Body of pancreas (tissue), 4 donors: ENCODE results near the gene SLC35F2. TPM values are rescaled to one million over a fixed set of nuclear protein-coding genes. Genes with fewer than 3 reads are reported as not detected.

Experiments used
- ATAC-seq: fragments of 150-250 bp; one replicate; pipeline ENCODE4 v1.9.1; 2016
- DNase-seq, 4 donors: peaks; one replicate each; pipeline ENCODE4 v3.0.0-alpha.2; 2019
- H3K27ac ChIP-seq, 4 donors: fragments of 200-600 bp; sonication (generic); 1 replicate in 3 of 4; 2 replicates in 1 of 4; pipeline versions ENCODE4 v1.5.1 to v1.6.1; 2016 to 2019; ENCODE audit warnings: mild to moderate bottlenecking in 1 of 4, mixed read lengths in 1 of 4, moderate library complexity in 1 of 4
- H3K27me3 ChIP-seq, 2 donors: fragments of 200-600 bp; sonication (generic); one replicate each; pipeline ENCODE4 v1.6.0; 2016; ENCODE audit warnings: mild to moderate bottlenecking in 1 of 2
- H3K36me3 ChIP-seq, 2 donors: fragments of 200-600 bp; sonication (generic); replicated peaks in 1 of 2; 2 replicates each; pipeline ENCODE4 v1.5.1; 2016; ENCODE audit warnings: low read depth in 2 of 2; ENCODE audit not compliant: insufficient read depth in 1 of 2
- H3K4me1 ChIP-seq: fragments of 200-600 bp; sonication (generic); one replicate; pipeline ENCODE4 v1.6.0; 2016
- H3K4me3 ChIP-seq, 2 donors: fragments of 200-600 bp; sonication (generic); 1 replicate in 1 of 2; 2 replicates in 1 of 2; pipeline ENCODE4 v1.5.1; 2016 to 2019
- H3K9me3 ChIP-seq, 3 donors: fragments of 200-600 bp; sonication (generic); 1 replicate in 2 of 3; 2 replicates in 1 of 3; pipeline ENCODE4 v1.5.1; 2016
- POLR2A ChIP-seq, 3 donors: fragments of 450-650 bp; IDR thresholded peaks; one replicate each; pipeline ENCODE4 v1.6.1; 2016; ENCODE audit warnings: antibody characterized with exemption in 3 of 3, mild to moderate bottlenecking in 2 of 3
- WGBS, 2 donors: methylation state at CpG; one replicate each; pipeline ENCODE4 v1.1.5; 2017; 5-methylcytosine and 5-hydroxymethylcytosine counted together
- intact Hi-C: fragments of 100-400 bp; cut with DNase I; formaldehyde crosslinking; loops from one replicate; pipeline ENCODE4 v1.15.1; 2023
- total RNA-seq, 2 donors: library from RNA; depleted of rRNA; stranded (reverse); fragments of >200 nt; gene quantifications; one replicate each; pipeline ENCODE4 v1.1.0, GENCODE V29; 2016
- TF ChIP-seq, protein P1 (sequence below), 7 experiments: fragments of 450-650 bp in 4 of 7; fragments of 200-600 bp in 3 of 7; sonication (generic) in 3 of 7; IDR thresholded peaks; one replicate each; pipeline ENCODE4 v1.5.1; 2016 to 2019; ENCODE audit warnings: antibody characterized with exemption in 7 of 7

Gene SLC35F2
- total RNA-seq, 2 donors from 2014 or later: 0.33 to 8.6 TPM

DNA sequence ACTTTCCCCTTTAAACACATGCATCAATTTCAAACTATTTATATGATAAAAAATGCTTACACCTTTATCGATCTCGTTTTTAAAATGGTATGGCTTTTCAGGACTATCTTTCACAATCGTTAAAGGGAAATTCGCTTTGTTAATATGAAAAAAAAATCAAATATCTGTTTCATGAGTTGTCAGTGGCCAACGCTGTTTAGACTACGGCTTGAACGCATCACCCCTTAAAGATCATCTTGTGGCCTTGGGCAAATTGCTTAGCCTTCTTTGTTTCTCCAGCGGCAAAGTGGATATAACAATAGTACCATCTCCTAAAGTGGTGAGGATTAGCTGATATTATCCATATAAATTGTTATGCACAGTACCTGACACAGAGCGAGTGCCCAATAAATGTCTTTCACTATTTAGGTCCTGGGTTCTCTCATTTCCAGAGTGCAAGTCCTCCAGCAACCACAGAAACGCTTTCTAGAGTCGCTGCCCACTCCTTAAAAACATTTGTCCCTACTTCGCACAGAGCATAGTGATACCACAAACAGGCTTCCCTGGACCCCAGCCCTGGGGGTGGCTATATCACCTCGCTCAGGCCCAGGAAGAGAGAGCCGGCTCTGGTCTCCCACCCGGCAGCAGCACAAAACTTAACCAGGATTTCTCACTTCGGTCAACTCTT lies 904 bp downstream of the SLC35F2 start:
- ATAC-seq: no peak
- Histone ChIP-seq H3K27me3 (no peaks in the 10 kb centered on the region), H3K27ac (peak overlapping the region; percentile 50 to 84 (median 64)), H3K4me3 (peak overlapping the region; percentile 65 to 69), H3K36me3 (no peaks in the 10 kb centered on the region), H3K9me3 (peaks cover 0 to 4% (median 0%) of the 10 kb centered on the region in 3 donors), H3K4me1 (peaks cover 7% of the 10 kb centered on the region)
- no peak for DNase-seq
- intact Hi-C loops: no loop called here
- WGBS, 2 donors: 38 to 49% methylated on average over 13 to 16 of the region's 16 CpGs
- no peak for TF ChIP-seq POLR2A (IDR thresholded peaks at IDR 0.05)

DNA sequence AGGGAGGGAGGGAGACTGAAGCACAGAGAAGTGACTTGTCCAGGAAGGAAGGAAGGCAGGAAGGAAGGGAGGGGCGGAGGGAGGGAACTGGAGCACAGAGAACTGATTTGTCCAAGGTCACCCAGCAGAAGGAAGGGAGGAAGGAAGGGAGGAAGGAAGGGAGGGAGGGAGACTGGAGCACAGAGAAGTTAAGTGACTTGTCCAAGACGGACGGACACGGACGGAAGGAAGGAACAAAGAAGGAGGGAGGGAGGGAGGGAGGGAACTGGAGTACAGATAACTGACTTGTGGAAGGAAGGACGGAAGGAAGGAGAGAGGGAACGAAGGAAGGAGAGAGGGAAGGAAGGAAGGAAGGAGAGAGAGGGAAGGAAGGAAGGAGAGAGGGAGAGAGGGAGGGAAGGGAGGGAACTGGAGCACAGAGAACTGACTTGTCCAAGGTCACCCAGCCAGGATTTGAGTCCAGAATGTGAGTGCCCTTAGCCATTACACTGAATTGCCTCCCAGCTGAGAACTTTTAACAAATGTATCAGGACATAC lies 1.5 kb downstream of the SLC35F2 start:
- peaks cover 0 to 4% (median 0%) of the 10 kb centered on the region in 3 donors for H3K9me3 ChIP-seq
- no peak overlapping the region for H3K27ac ChIP-seq
- intact Hi-C loops: no loop called here
- H3K36me3 ChIP-seq: no peaks in the 10 kb centered on the region
- H3K4me3 ChIP-seq: no peak overlapping the region
- 45 to 55% methylated on average over 7 of the region's 7 CpGs for WGBS, 2 donors
- no peak for ATAC-seq
- DNase-seq: no peak
- no peak for TF ChIP-seq POLR2A (IDR thresholded peaks at IDR 0.05)
- TF ChIP-seq, protein P1, sequence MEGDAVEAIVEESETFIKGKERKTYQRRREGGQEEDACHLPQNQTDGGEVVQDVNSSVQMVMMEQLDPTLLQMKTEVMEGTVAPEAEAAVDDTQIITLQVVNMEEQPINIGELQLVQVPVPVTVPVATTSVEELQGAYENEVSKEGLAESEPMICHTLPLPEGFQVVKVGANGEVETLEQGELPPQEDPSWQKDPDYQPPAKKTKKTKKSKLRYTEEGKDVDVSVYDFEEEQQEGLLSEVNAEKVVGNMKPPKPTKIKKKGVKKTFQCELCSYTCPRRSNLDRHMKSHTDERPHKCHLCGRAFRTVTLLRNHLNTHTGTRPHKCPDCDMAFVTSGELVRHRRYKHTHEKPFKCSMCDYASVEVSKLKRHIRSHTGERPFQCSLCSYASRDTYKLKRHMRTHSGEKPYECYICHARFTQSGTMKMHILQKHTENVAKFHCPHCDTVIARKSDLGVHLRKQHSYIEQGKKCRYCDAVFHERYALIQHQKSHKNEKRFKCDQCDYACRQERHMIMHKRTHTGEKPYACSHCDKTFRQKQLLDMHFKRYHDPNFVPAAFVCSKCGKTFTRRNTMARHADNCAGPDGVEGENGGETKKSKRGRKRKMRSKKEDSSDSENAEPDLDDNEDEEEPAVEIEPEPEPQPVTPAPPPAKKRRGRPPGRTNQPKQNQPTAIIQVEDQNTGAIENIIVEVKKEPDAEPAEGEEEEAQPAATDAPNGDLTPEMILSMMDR (IDR thresholded peaks at IDR 0.05): no peak
- H3K27me3 ChIP-seq: no peaks in the 10 kb centered on the region
- H3K4me1 ChIP-seq: peaks cover 7% of the 10 kb centered on the region

DNA sequence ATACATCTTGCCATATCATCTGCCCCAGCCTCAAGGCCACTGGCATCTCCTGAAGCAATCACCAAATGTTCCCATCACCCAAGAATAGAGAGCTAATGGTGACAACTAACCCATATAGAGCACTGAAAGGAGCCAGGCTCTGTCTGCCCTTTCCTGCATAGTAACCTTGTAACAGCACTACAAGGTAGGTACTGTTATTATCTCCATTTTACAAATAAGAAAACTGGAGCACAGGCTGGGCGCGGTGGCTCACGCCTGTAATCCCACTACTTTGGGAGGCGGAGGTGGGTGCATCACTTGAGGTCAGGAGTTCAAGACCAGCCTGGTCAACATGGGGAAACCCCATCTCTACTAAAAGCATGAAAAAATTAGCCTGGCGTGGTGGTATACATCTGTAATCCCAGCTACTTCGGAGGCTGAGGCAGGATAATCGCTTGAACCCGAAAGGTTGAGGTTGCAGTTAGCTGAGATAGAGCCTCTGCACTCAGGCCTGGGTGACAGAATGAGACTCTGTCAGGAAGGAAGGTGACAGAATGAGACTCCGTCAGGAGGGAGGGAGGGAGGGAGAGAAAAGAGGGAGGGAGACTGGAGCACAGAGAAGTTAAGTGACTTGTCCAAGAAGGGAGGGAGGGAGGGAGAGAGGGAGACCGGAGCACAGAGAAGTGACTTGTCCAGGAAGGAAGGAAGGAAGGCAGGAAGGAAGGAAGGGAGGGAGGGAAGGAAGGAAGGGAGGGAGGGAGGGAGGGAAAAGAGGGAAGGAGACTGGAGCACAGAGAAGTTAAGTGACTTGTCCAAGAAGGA lies 2.2 kb downstream of the SLC35F2 start:
- Histone ChIP-seq H3K36me3 (no peaks in the 10 kb centered on the region), H3K27me3 (no peaks in the 10 kb centered on the region), H3K4me1 (peaks cover 7% of the 10 kb centered on the region), H3K4me3 (no peak overlapping the region), H3K27ac (no peak overlapping the region), H3K9me3 (peaks cover 0 to 4% (median 0%) of the 10 kb centered on the region in 3 donors)
- DNase-seq (no peak), ATAC-seq (no peak)
- 62 to 71% methylated on average over 9 to 10 of the region's 10 CpGs for WGBS, 2 donors
- no peak for TF ChIP-seq POLR2A (IDR thresholded peaks at IDR 0.05)
- TF ChIP-seq, protein P1 (IDR thresholded peaks at IDR 0.05): no peak
- intact Hi-C loops: no loop called here

DNA sequence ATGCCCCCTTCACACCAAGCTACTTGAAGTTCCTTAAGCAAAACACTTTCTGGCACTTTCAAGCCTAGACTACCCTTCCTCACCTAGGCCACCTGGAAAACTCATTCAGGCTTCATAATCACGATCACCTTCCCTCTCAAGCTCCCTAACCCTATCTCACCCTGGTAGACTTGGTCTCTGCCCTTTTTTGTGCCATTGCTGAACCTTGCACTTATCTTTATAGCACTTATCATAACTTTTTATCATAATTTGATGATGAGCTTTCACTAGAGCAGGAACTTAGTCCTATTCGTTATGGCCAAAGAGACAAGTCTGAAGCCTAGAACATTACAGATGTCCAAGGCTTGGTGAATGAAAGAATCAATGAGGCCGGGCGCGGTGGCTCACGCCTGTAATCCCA lies 5.5 kb downstream of the SLC35F2 start:
- Histone ChIP-seq H3K27me3 (no peaks in the 10 kb centered on the region), H3K27ac (no peak overlapping the region), H3K36me3 (no peaks in the 10 kb centered on the region), H3K9me3 (no peaks in the 10 kb centered on the region), H3K4me3 (no peak overlapping the region), H3K4me1 (no peaks in the 10 kb centered on the region)
- intact Hi-C loops: no loop called here
- ATAC-seq (no peak), DNase-seq (no peak)
- TF ChIP-seq, protein P1 (IDR thresholded peaks at IDR 0.05): no peak
- no peak for TF ChIP-seq POLR2A (IDR thresholded peaks at IDR 0.05)
- WGBS, 2 donors: 86 to 96% methylated on average over 6 of the region's 6 CpGs

DNA sequence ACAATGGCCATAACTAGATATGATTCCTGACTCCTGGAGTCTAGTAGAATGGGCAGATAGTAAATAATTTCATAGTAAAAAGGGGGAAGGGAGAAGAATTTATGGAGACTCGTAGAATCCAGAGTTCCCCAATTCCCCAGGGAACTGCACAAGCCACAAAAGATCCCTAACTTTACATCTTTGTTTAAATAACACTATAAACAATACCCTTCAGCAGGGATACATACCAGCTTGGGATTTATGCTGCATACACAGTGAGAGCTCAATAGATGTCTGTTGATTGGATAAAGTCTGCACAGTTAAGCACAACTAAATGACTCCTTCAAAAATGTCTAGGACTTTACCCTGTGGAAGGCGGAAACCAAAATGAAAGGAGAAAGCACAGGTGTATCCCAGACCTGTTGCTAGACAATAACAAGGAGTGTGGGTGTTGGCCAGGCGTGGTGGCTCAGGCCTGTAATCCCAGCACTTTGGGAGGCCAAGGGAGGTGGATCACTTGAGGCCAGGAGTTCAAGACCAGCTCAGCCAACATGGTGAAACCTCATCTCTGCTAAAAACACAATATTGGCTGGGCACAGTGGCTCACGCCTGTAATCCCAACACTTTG lies 6.8 kb downstream of the SLC35F2 start:
- H3K27me3 ChIP-seq: no peaks in the 10 kb centered on the region
- WGBS, 2 donors: 84 to 88% methylated on average over 4 of the region's 4 CpGs
- no peaks in the 10 kb centered on the region for H3K9me3 ChIP-seq
- H3K27ac ChIP-seq: no peak overlapping the region
- ATAC-seq (no peak), DNase-seq (no peak)
- no peak overlapping the region for H3K4me3 ChIP-seq
- TF ChIP-seq, protein P1 (IDR thresholded peaks at IDR 0.05): no peak
- TF ChIP-seq POLR2A (IDR thresholded peaks at IDR 0.05): no peak
- H3K4me1 ChIP-seq: no peaks in the 10 kb centered on the region
- no peaks in the 10 kb centered on the region for H3K36me3 ChIP-seq
- intact Hi-C loops: no loop called here
